WTC11 (cell line): ENCODE results near the gene PTP4A2. TPM values are rescaled to one million over a fixed set of nuclear protein-coding genes. Genes with fewer than 3 reads are reported as not detected.

ENCODE experiments used
- ATAC-seq: fragments of 200-7000 bp; cut with Tn5 transposase; 2 replicates; pipeline ENCODE4 v1.10.0; 2021; ENCODE audit warnings: mild to moderate bottlenecking, moderate library complexity
- CTCF ChIA-PET: fragments of 300-600 bp; sonication (Branson Sonifier 250); formaldehyde crosslinking; loops from one replicate; lab custom pipeline; 2021; ENCODE audit warnings: antibody characterized with exemption; lab: Charles Lee
- POLR2A ChIA-PET: fragments of 350-600 bp; sonication (Branson Sonifier 250); formaldehyde crosslinking; loops from one replicate; lab custom pipeline; 2021; ENCODE audit warnings: antibody characterized with exemption; lab: Charles Lee
- DNase-seq: peaks from one replicate; pipeline ENCODE4 v3.0.0; 2021; ENCODE audit warnings: low spot score
- H3K27ac Mint-ChIP-seq: 2 replicates; pipeline ENCODE4 v1.8.0; 2021; ENCODE audit warnings: mixed read lengths
- H3K27me3 Mint-ChIP-seq: 2 replicates; pipeline ENCODE4 v1.8.0; 2021; ENCODE audit warnings: low read depth, mild to moderate bottlenecking, moderate library complexity, mixed read lengths
- H3K36me3 Mint-ChIP-seq: 2 replicates; pipeline ENCODE4 v1.8.0; 2021; ENCODE audit warnings: mixed read lengths
- H3K4me1 Mint-ChIP-seq: 2 replicates; pipeline ENCODE4 v1.8.0; 2022; ENCODE audit warnings: mixed read lengths
- H3K4me3 Mint-ChIP-seq: 2 replicates; pipeline ENCODE4 v1.8.0; 2021; ENCODE audit warnings: mild to moderate bottlenecking, moderate library complexity, mixed read lengths
- H3K9me3 Mint-ChIP-seq: 2 replicates; pipeline ENCODE4 v1.8.0; 2021; ENCODE audit warnings: mixed read lengths
- ATF6 ChIP-seq: sonication (generic); formaldehyde crosslinking; IDR thresholded peaks from 2 replicates; pipeline ENCODE4 v1.8.1; 2023; ENCODE audit warnings: mild to moderate bottlenecking, missing genetic modification reagents
- CREM ChIP-seq: sonication (generic); formaldehyde crosslinking; IDR thresholded peaks from 2 replicates; pipeline ENCODE4 v1.8.1; 2022; ENCODE audit warnings: mild to moderate bottlenecking, missing genetic modification reagents, moderate library complexity
- CTCF ChIP-seq: fragments of 200-600 bp; IDR thresholded peaks from 2 replicates; pipeline ENCODE4 v1.8.0; 2022; ENCODE audit warnings: antibody characterized with exemption
- FOXK1 ChIP-seq: sonication (generic); formaldehyde crosslinking; IDR thresholded peaks from 2 replicates; pipeline ENCODE4 v1.8.0; 2022; ENCODE audit warnings: mild to moderate bottlenecking, moderate library complexity, missing genetic modification reagents
- GABPB1 ChIP-seq: sonication (generic); formaldehyde crosslinking; IDR thresholded peaks from 2 replicates; pipeline ENCODE4 v1.8.1; 2023; ENCODE audit warnings: mild to moderate bottlenecking, missing genetic modification reagents
- GTF2I ChIP-seq: fragments of 250-450 bp; sonication (Bioruptor Pico); conservative IDR thresholded peaks from 2 replicates; pipeline ENCODE4 v1.4.0; 2021; ENCODE audit warnings: mild to moderate bottlenecking
- IRF1 ChIP-seq: sonication (generic); formaldehyde crosslinking; IDR thresholded peaks from 2 replicates; pipeline ENCODE4 v1.8.0; 2023; ENCODE audit warnings: missing genetic modification reagents
- IRF2 ChIP-seq: sonication (generic); formaldehyde crosslinking; IDR thresholded peaks from 2 replicates; pipeline ENCODE4 v1.8.0; 2022; ENCODE audit warnings: low read depth, missing genetic modification reagents, borderline replicate concordance
- MXD4 ChIP-seq: fragments of 250-450 bp; sonication (Bioruptor Pico); IDR thresholded peaks from 2 replicates; pipeline ENCODE4 v1.8.0; 2021; ENCODE audit warnings: mild to moderate bottlenecking, moderate library complexity, borderline replicate concordance
- NR3C1 ChIP-seq: sonication (generic); formaldehyde crosslinking; conservative IDR thresholded peaks from 2 replicates; pipeline ENCODE4 v1.8.1; 2023; ENCODE audit warnings: low read depth, mild to moderate bottlenecking, missing genetic modification reagents
- OVOL2 ChIP-seq: fragments of 250-450 bp; sonication (Bioruptor Pico); IDR thresholded peaks from 2 replicates; pipeline ENCODE4 v1.9.0; 2021; ENCODE audit warnings: mild to moderate bottlenecking, borderline replicate concordance
- SMAD4 ChIP-seq: sonication (generic); formaldehyde crosslinking; IDR thresholded peaks from 2 replicates; pipeline ENCODE4 v1.8.0; 2022; ENCODE audit warnings: mild to moderate bottlenecking, missing genetic modification reagents
- TEAD1 ChIP-seq: sonication (generic); formaldehyde crosslinking; IDR thresholded peaks from 2 replicates; pipeline ENCODE4 v1.8.0; 2022; ENCODE audit warnings: mild to moderate bottlenecking, missing genetic modification reagents
- ZNF121 ChIP-seq: sonication (generic); formaldehyde crosslinking; IDR thresholded peaks from 2 replicates; pipeline ENCODE4 v1.8.0; 2023; ENCODE audit warnings: missing genetic modification reagents
- ZNF219 ChIP-seq: sonication (generic); formaldehyde crosslinking; IDR thresholded peaks from 2 replicates; pipeline ENCODE4 v1.8.0; 2023; ENCODE audit warnings: missing genetic modification reagents, mild to moderate bottlenecking, borderline replicate concordance
- ZNF317 ChIP-seq: sonication (generic); formaldehyde crosslinking; IDR thresholded peaks from 2 replicates; pipeline ENCODE4 v1.8.1; 2023; ENCODE audit warnings: low read depth, mild to moderate bottlenecking, moderate library complexity, missing genetic modification reagents, borderline replicate concordance
- ZNF423 ChIP-seq: fragments of 250-450 bp; sonication (Bioruptor Pico); IDR thresholded peaks from 2 replicates; pipeline ENCODE4 v2.1.2; 2022; ENCODE audit warnings: mild to moderate bottlenecking, moderate library complexity
- total RNA-seq: library from RNA; stranded (reverse); gene quantifications from 3 replicates; pipeline ENCODE4 v1.2.3, GENCODE V29; 2021
- TF ChIP-seq, protein P1 (sequence below): sonication (generic); formaldehyde crosslinking; IDR thresholded peaks from 2 replicates; pipeline ENCODE4 v1.8.1; 2022; ENCODE audit warnings: low read depth, missing genetic modification reagents, borderline replicate concordance
- TF ChIP-seq, protein P2 (sequence below): sonication (generic); formaldehyde crosslinking; IDR thresholded peaks from 2 replicates; pipeline ENCODE4 v1.8.1; 2023; ENCODE audit warnings: mild to moderate bottlenecking, missing genetic modification reagents, borderline replicate concordance

Gene PTP4A2
- total RNA-seq, 1 experiment from 2014 or later, result 172 TPM

- TF ChIP-seq ATF6 (CRISPR knock-in tag) (no peak), CTCF (no peak), SMAD4 (CRISPR knock-in tag) (no peak), GTF2I (no peak)
Measured at GRCh38 chr1:31862071-31862470, 76.1 kb downstream of the PTP4A2 start (continued).

DNA sequence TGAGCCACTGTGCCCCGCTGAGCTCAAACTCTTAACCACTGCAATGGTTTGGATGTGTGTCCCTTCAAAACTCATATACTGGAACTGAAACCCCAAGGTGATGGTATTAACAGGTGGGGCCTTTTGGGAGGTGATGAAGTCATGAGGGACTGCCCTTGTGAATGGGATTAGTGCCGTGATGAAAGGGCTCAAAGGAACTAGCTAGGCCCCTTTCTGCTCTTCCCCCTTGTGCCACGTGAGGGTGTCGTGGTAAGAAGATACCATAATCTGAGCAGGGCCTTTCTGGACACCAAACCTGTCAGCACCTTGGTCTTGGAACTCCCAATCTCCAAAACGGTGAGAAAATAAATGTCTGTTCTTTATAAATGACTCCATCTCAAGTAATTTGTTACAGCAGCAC lies 76.8 kb downstream of the PTP4A2 start:
- no peaks in the 10 kb centered on the region; the same call in 1 of the 2 replicates for H3K9me3 Mint-ChIP-seq
- H3K4me3 Mint-ChIP-seq, result no peak overlapping the region
- no peaks in the 10 kb centered on the region for H3K27me3 Mint-ChIP-seq
- TF ChIP-seq ZNF219 (CRISPR knock-in tag), result no peak
- TF ChIP-seq FOXK1 (CRISPR knock-in tag), result no peak
- no peak for TF ChIP-seq CTCF
- TF ChIP-seq, protein P1, sequence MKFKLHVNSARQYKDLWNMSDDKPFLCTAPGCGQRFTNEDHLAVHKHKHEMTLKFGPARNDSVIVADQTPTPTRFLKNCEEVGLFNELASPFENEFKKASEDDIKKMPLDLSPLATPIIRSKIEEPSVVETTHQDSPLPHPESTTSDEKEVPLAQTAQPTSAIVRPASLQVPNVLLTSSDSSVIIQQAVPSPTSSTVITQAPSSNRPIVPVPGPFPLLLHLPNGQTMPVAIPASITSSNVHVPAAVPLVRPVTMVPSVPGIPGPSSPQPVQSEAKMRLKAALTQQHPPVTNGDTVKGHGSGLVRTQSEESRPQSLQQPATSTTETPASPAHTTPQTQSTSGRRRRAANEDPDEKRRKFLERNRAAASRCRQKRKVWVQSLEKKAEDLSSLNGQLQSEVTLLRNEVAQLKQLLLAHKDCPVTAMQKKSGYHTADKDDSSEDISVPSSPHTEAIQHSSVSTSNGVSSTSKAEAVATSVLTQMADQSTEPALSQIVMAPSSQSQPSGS (CRISPR knock-in tag), result no peak
- TF ChIP-seq NR3C1 (CRISPR knock-in tag), result no peak
- no peak for TF ChIP-seq ZNF423 (CRISPR knock-in tag)
- TF ChIP-seq TEAD1 (CRISPR knock-in tag), result no peak
- no peak for TF ChIP-seq GTF2I
- no peak for TF ChIP-seq ZNF121 (CRISPR knock-in tag)
- no peak for TF ChIP-seq MXD4 (CRISPR knock-in tag)
- no peak for TF ChIP-seq CREM
- TF ChIP-seq IRF1 (CRISPR knock-in tag), result no peak
- no peak for TF ChIP-seq ZNF317 (CRISPR knock-in tag)
- no peak for TF ChIP-seq GABPB1 (CRISPR knock-in tag)
- TF ChIP-seq IRF2 (CRISPR knock-in tag), result no peak
- TF ChIP-seq, protein P2, sequence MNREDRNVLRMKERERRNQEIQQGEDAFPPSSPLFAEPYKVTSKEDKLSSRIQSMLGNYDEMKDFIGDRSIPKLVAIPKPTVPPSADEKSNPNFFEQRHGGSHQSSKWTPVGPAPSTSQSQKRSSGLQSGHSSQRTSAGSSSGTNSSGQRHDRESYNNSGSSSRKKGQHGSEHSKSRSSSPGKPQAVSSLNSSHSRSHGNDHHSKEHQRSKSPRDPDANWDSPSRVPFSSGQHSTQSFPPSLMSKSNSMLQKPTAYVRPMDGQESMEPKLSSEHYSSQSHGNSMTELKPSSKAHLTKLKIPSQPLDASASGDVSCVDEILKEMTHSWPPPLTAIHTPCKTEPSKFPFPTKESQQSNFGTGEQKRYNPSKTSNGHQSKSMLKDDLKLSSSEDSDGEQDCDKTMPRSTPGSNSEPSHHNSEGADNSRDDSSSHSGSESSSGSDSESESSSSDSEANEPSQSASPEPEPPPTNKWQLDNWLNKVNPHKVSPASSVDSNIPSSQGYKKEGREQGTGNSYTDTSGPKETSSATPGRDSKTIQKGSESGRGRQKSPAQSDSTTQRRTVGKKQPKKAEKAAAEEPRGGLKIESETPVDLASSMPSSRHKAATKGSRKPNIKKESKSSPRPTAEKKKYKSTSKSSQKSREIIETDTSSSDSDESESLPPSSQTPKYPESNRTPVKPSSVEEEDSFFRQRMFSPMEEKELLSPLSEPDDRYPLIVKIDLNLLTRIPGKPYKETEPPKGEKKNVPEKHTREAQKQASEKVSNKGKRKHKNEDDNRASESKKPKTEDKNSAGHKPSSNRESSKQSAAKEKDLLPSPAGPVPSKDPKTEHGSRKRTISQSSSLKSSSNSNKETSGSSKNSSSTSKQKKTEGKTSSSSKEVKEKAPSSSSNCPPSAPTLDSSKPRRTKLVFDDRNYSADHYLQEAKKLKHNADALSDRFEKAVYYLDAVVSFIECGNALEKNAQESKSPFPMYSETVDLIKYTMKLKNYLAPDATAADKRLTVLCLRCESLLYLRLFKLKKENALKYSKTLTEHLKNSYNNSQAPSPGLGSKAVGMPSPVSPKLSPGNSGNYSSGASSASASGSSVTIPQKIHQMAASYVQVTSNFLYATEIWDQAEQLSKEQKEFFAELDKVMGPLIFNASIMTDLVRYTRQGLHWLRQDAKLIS, result no peak
- no peak for TF ChIP-seq OVOL2 (CRISPR knock-in tag)
- DNase-seq (no peak), ATAC-seq (no peak)
- no peaks in the 10 kb centered on the region for H3K4me1 Mint-ChIP-seq
- no peaks in the 10 kb centered on the region for H3K36me3 Mint-ChIP-seq
- ChIA-PET POLR2A (no interaction called here), CTCF (interaction anchor here (0.7 to 1.3 kb wide), 3 partner anchors 31 to 103 kb away, joined by 3 to 5 read pairs (median 5); no protein-coding TSS in a partner anchor)
- no peak overlapping the region for H3K27ac Mint-ChIP-seq
